Anterior cingulate cortex (tissue), 58 donors: ENCODE measurements around the gene CRY1.

ENCODE experiments used
- DNase-seq, 58 donors: peaks; one replicate each; lab custom pipeline; 2025; lab: John Stamatoyannopoulos, UW

CRY1 gene

DNA sequence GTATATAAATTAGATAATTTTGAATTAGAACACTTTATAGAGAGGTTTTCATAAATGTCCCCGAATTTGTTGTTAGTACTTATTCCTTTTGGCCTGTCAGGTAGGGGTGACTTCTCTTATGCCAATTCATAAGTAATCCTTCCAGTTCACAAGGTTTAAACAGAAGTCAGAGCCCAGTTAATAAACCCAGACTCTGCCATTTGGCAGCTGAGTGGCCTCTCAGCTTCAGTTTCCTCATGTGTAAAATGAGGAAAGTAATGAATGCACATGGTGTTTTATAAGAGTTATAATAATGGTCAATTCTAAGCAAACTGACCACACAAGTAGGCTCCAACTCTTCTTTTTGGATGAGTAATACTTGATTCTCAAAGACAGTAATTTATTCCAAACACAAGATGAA lies 116.7 kb downstream of the CRY1 start:
- DNase-seq = no peak

DNA sequence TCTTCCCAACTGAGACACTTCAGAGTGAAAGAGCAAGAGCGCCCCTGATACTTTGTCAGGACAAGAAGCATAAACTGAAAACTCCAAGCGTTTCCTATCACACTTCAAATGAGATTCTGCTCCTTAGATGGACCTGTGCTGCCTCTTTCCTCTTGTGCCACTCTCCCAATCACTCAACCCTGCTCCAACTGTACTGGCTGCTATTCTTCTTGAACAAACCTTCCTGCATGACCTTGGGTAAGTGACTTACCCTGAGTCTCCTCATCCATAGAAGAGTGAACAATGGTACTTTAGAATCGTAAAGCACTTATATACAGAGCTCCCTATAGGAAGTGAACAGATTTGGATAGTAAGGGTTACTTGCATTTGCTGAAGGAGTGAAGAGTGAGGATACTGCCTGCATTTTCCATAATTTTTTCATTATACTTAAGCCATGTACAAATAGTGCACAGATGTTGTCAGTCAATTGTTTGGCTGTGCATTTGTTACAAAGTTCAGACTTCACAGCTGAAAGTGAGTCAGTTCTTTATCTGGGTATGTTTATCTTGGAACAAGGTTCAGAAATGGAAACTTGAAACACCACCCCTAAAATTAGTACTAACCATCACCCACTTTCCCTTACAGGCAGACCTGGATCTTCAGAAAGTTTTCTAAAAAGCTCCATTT lies 117.2 kb downstream of the CRY1 start:
- DNase-seq = no peak

DNA sequence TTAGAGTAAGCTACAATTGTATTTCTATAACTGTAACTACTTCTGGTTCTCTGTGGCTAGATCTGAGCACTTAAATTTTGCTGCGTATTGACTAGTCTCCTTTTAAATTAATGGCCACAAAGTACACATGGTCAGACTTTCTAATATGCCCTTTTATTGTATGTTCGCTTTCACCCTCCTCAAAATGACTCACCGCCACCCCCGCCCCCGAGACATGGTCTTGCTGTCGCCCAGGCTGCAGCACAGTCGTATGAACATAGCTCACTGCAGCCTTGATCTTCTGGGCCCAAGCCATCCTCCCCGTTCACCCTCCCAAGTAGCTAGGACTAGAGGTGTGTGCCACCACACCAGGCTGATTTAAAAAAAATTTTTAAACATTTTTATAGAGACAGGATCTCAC lies 118.3 kb downstream of the CRY1 start:
- DNase-seq = no peak

DNA sequence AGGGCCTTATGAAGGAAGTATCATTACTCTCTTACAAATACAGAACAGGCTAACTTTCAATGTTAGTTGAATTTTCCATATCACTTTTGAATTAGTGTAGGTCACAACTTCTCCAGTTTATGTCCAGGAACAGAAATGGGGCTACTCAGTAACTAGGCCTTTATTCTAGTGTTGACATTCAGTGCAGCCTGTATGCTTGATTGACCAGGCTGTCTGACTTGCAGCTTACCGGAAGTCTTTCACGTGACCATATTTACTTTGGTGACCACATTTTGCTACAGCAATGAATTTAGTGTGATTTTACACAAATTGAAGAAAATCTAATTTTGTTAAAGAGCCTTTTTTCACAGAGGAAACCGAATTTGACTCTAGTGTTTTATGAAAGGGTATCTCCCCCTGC lies 118.8 kb downstream of the CRY1 start:
- DNase-seq = no peak

DNA sequence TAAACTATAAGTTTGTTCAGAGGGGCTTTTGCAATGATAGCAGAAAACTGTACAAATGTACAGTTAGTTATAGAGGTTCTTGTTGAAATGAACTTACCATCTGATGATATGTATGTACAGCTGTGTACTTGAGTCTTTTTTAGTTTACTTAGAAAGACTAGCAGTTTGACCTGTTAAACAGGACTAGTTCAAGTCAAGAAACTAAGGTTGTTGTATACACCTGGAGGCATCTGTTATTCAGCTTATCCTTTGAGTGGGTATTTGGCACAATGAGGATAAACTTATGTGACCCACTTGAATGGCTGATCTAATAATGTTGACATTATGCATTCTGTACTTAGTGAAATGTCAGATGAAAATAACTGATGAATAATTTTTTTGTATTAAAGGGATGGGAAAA lies 119.8 kb downstream of the CRY1 start:
- no peak for DNase-seq

DNA sequence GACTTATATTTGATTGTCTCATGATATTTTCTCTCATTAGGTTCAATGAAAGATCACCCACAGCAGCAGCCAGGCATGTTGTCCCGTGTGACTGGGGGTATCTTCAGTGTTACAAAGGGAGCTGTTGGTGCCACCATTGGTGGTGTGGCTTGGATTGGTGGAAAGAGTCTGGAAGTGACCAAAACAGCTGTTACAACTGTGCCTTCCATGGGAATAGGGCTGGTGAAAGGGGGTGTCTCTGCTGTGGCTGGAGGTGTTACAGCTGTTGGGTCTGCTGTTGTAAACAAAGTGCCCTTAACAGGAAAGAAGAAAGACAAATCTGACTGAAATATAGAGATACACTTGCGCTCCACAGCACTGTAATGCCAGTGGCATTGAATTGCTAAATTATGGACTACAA lies 122.3 kb downstream of the CRY1 start:
- DNase-seq = no peak

DNA sequence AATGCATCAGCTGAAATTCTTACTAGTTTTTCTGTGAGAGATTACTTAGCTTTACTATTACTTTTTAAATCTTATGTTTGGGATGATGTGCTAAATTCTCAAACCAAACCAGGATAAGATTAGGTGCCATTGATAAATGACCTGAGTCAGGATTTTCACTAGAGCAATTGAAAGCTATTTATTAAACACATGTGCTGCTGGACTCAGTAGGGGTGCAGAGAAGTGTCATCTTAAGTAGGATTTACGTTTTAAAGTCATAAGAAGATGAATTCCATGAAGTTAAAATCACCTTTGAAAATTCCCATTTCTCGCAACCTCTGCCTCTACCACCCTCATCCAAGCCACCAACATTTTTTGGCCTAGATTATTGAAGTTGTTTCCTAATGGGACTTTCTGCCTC lies 128.8 kb downstream of the CRY1 start:
- no peak for DNase-seq

DNA sequence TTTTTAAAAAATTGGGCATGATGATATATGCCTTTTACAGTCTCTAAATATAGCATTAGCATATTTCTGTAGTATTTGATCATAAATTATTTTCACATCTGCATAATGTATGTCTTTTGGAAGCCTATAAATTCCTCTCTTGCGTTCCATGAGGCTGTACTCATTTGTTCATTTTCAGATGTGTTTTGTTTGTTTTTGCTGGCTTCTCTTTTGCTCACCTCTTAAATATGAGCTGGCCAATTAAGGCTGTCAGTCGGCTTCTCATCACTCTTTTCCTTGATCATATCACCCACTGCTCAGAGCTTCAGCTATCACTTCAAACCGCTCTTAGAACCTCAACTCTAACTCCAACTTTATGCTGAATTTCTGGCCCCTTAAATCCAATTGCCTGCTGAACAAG lies 131.1 kb downstream of the CRY1 start:
- no peak for DNase-seq

DNA sequence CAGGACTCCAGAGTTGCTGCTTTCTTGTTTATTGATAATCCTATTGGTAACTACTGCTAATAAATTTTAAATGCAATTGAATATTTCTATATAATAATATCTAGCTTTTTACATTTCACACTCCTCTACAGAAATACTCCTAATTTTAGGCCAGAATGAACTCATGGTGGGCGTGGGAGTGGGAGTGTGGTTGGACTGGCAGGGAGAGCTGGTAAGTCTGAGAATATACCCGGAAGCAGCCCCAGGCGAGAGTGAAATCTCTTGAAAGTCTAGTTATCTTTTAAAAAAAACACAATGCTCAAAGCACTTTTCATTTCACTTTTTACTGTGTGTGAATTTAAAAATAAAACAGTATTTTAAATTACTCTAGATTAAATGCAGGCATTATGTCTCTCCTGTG lies 132.9 kb downstream of the CRY1 start:
- peak in 10 of 58 donors; percentile 0 to 24 (median 8) for DNase-seq

DNA sequence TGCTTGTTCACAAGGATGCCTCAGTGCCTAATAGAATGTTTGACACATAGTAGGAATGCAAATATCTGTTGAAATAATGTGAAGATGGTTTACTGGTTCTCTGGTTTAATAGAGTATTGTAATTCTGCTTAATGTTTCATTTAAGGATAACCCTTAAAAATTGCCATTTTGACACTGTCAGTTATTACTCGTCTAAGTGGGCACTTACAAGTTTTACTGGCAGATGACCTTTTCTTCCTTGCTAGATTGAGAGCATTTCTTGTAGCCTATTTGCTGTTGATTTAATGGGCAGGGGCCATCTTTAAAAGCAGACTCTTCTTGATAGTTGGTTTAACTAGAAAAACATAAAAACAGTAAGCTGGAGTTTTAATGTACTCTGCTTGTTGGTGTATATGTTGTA lies 135.8 kb downstream of the CRY1 start:
- no peak for DNase-seq

DNA sequence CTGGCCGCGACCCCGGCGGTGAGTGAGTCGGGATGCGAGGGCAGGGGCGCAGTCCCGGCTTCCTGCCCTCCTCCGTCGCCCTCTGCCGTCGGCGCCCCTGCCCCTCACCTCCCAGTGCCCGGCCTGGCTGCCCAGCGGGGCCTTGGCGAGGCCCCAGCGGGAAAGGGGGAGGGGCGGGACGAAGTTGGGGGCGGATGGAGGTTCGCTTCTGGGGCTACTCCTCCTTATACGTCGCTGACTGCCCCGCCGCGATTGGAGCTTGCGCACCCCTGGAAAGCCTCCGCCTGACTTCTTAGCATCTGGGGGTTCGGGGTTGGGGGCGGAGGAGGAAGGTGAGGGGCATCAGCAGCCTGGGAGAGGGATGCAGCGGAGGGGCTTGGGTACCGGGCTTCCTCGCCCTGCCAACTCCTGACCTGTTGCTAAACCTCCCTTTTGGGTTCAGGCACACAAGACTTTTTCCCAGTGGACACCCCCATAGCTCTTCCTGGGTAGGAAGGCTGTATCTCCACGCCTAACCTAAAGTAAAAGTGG lies 137.2 kb downstream of the CRY1 start:
- peak in 47 of 58 donors; percentile 12 to 79 (median 56) for DNase-seq

DNA sequence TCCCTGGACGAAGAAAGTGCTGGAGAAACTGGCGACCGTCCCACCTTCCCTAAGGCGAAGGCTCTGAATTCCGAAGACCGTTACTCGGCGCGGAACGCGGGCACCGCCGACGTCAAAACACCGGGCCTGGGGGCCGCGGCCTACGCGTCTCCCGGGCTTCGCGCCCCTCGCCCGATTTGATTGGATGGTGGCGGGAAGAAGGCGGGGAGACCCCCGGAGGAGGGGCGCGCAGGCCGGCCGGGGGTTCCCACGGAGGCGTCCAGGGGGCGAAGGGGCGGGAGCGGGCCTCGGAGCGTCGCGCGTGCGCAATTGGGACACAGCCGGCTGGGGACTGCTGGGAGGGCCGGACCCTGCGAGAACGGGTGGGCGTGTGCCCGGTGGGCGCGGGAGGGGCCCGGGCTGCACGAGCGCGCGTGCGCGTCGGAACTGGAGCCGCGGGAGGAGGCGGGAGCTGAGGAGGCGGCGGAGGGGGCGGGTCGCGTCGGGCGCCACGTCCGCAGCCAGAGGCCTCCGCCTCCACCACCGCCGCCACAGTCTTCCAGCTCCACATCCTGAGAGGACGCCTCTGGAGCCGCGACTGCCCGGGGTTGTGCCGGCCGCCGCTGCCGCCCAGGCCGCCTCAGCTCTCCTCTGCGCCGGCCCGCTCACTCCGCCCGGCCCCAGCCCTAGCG lies 137.8 kb downstream of the CRY1 start, which contains the start of gene TMEM263:
Gene TMEM263 (plus strand): TSS at position 531 of the 671 bp plus-strand sequence. CDS start 11,210 bp downstream, outside the sequence.
- DNase-seq = peak; percentile 38 to 93 (median 84)

DNA sequence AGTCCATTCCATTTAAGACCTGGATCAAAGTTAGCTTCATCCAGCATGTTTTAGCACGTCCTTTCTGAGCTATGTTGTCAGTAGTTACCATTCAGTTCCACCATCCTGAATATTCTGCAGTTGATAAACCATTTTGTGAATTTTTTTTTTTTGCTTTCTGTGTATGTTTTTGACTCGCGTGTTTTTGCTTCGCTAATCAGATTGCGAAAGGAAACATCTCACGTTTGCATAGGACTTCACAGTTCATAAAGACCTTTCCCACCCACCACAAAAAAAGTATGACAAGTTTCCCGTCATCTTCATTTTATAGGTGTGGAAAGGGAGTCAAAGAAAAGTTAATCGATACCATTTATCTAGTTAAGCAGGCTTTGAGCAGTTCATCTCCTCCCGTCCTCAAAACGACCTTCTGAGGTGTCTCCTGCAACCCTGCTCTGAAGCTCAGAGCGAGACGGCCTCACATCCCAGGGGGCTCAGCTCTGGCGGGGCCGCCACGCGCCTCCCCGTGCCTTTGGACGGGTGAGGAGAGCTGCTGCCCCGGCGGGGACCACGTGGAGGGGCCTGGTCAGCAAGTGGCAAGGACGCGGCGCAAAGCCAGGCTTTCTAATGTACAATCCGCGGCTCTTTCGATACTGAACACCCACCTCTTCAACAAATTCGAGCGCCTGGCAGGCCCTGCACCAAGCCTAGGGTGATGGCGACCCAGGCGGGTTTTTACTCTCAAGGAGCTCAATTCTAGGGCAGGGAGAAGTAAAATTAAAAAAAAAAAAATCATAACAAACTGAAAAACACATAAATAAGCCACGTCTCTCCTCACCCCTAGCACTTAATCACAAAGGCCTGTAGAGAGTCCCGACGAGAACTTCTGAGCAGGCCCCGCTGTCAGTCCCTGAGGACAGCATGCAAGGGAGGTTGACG lies 138.6 kb downstream of the CRY1 start:
- DNase-seq = peak in 22 of 58 donors; percentile 2 to 50 (median 18)

DNA sequence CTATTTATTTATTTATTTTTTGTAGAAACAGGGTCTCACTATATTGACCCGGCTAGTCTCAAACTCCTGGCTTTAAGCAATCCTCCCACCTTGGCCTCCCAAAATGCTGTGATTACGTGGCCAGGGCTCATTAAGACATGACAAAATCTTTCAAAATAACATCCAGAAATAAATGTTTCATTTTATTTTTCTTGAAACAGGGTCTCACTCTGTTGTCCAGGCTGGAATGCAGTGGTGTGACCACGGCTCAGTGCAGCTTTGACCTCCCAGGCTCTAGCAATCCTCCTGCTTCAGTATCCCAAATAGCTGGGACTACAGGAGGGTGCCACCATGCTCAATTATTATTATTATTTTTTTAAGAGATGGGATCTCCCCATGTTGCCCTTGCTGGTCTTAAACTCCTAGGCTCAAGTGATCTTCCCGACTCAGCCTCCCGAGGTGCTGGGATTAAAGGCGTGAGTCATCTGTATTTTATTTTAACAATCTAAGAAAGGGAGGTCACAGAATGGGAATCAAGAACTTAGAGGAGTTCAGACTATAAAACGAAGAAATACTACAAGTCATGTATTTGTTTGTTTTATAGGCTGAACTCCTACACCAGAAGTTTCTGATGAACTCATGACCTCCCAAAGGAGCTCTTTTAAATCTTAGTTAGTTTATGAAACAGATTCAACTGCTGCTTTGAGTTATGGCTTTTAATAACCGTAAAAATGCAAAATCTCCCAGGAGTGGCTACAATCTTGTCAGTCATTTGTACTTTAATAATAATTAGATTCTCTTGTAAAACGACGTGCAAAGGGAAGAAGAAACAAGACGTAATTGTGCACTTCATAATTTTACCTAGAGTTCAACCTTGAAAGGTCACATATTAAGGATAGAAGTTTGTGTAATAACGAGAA lies 139.7 kb downstream of the CRY1 start:
- DNase-seq = no peak

DNA sequence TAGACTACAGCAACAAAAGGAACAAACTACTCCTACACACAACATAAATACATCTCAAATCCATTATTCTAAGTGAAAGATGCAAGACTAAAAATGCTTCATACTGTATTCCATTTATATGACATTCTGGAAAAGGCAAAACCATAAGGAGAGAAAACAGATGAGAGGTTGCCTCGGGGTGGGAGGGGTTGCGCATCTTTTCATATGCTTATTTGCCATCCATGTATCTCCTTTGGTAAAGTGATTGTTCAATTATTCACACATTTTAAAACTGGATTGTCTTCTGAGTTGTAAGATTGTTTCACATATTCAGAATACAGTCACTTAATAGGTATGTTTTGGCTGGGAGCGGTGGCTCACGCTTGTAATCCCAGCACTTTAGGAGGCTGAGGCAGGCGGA lies 142.8 kb downstream of the CRY1 start:
- DNase-seq = no peak

DNA sequence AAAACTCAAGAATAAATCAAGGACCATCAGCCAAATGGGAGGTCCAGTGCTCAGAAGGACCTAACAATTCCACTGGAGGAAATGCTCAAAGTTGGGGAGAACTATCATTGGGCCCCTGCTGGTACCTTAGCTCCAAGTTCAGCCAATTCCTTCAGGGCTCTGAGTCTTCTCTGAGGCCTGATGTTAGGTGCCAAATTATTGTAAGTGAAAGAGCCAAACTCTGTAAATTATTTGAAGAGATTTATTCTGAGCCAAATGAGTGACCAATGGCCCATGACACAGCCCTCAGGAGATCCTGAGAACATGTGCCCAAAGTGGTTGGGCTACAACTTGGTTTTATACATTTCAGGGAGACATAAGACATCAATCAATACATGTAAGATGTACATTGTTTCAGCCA lies 145.9 kb downstream of the CRY1 start:
- DNase-seq = no peak

DNA sequence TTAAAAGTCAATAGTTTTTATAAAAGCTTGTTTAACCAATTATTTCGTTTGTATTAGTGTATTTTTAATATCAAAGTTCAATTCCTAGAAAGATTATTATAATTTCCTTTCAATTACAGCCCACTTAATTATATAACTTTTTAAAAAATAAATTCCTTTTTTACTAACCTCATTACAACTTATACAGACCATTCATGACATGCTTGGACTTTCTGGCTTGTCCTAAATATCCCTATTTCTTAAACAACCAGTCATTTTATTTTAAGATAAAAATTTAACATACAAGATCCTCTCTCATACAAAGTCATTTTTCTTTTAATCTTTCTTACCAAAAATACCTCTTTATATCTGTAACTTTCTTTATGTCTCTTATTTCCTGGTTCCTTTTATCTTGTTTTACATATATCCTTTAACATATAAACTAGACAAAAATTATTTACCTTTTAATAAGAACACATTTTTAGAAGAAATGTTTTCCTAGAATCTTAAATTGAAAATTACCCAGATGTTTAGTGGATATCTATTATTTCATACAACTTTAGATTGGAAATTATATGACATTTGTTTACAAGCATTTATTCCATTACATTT lies 148.0 kb downstream of the CRY1 start:
- DNase-seq = no peak

DNA sequence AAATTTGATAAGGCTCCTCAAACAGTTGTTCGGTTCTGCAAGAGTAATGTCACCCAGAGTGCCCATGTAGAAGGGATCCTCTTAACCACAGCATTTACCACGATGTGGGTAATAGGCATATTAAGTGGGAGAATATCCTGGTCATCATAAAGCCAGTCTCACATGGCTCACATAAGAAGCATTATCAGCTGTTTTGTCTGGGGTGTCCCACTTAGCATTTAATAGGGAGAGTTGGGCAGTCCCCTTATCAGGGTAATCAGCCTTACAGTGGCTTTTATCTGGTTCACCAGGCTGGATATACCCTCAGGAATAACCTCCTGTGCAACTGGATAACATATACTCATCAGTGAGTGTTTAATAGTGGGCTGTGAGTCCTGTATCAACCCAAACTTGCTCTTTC lies 150.6 kb downstream of the CRY1 start:
- no peak for DNase-seq

DNA sequence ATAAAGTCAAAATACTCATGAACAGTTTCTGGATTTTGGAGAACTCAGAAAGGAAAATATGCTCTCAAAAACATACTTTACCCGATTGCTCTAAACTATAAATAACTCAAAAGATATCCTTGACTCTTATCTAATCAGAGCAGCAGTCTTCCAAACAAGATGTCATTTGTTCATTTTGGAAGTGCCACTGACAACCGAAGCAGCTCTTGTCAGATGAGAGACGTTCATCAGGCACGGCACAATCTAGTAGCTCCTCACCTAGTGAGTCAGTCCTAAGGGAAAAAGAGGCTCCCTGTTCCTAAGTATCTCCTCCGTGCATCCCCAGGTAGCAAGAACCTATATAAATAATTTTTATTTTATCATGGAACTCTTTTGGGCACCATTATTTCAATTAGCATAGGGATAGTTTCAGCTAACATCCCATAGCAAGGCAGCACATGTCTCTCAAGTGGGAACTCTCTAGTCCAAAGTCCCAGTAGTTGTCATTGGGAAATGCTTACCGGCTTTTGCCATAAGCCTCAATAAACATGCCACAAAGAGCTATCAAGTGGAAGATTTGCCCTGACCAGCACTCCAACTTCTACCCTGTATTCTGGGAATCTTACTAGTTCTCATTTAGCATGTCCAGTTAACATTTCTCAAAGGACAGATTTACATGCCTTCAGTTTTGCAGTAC lies 151.7 kb downstream of the CRY1 start:
- DNase-seq = no peak
